HG02571 (cell line): ENCODE data around the gene ERP44.
"Not testable (repeated sequence)": the region's sequence is repeated elsewhere in the genome, so short reads cannot be mapped to it uniquely, and the experiment has no call there.

Experiments
- ATAC-seq: cut with Tn5 transposase; IDR thresholded peaks from one replicate; pipeline ENCODE4 v1.9.1; 2021; ENCODE audit warnings: mild to moderate bottlenecking, moderate library complexity; ENCODE audit not compliant: unreplicated experiment

The ERP44 gene

DNA sequence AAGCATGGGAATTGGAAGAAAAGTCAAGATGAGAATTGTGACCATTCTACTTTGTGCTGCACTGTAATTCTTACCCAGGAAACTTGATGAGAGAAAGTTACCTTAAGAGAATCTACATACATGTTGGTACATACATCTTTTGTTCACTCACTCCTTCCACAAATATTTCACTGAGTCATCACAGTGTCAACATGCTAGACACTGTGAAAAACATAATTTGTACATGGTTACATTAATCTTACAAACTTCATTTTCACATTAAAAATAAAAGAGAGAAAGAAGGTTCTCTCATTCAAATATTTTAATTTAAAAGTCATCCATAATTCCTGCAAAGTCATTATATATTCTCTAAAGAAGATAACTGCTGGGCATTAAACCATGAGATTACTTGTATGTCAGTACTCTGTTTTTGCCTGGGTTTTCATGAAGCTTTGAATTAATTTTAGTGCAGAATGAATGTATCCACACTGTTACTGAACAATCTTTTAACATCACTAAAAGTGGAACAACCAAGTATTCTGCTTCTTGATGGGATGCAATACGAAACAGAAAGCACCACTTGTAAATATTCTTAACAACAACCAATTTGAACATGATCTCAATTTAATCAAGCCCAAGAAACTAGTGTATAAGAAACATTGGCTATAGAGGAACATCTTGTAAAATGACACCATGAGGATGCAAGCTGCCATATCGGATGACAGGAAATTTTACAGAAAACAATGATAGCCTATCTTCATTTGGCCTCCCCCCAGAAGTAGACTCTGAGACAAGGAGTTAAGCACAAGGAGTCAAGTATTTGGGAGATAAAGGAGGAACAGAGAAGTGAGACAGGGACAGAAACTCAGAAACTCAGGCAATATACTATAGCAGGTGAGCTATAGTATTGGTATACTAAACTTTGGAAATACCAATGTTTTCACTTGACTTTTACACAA is 28.4 kb downstream of the ERP44 start:
- no peak for ATAC-seq

- not testable (repeated sequence) for ATAC-seq
Observed at GRCh38 chr9:100069068-100069467, 29.7 kb downstream of the ERP44 start.

- not testable (repeated sequence) for ATAC-seq
Observed at GRCh38 chr9:100067990-100068389, 30.8 kb downstream of the ERP44 start.

GRCh38 chr9:100066539-100066938 is 32.3 kb downstream of the ERP44 start:
- ATAC-seq: peak; percentile 82

GRCh38 chr9:100064872-100065581 is 33.8 kb downstream of the ERP44 start:
- ATAC-seq: no peak

DNA sequence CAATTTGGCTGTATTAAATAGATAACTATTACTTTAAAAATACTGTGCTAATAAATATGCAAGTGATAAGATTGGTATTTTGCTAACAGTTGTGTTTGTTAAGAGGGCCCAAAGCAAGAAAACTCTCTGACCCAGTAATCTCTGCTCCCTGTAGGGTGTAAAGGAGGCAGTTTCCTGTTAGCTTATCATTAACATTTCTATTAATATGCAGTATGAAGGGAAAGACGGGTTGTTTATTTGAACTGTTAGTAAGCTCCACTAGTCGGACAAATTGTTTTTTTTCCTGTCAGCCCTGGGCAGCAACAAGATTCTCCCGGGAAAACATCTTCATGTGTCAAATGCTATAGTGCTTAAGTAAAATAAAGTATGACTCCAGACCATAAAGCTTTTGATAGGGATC is 35.6 kb downstream of the ERP44 start:
- ATAC-seq: no peak

- ATAC-seq: not testable (repeated sequence)
Observed at GRCh38 chr9:100062683-100063082, 36.1 kb downstream of the ERP44 start.

- peak; percentile 73 for ATAC-seq
Observed at GRCh38 chr9:100058699-100059579, 39.9 kb downstream of the ERP44 start.

- ATAC-seq: no peak
Observed at GRCh38 chr9:100057624-100058023, 41.2 kb downstream of the ERP44 start.

DNA sequence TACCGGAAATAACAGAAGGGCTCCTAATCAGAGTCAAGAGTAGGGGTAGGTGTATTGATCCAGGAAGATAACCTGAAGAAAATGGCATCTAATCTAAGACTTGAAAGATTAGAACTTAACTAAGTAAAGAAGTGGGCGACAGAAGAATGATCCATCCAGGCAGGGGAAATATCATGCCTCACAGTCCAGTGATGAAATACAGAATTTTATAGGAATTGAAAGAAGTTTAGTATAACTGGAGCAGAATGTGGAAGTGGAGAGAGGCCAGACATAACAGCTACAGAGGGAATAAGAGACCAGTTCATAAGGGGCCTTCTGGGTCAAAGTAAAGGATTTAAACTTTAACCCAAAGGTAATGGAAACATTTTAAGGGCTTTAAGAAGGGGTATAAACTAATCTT is 42.2 kb downstream of the ERP44 start:
- ATAC-seq: no peak

DNA sequence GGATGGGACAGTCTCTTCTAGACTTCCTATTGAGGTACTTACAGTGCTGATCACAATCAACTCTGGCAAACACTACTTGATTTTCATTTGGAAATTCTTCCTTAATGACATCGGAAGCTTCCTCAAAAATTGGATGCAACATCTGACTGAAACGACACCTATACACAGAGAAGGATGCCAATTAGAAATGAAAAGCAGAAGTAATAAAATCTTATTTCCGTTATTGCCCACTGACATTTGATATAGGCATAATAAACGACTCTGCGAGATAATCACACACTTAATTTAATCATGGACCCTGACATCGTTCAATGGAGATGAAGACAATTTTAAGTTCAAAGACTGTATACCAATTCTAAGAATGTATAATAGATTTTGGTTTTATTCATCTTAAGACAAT is 46.4 kb downstream of the ERP44 start:
- no peak for ATAC-seq

- no peak for ATAC-seq
Observed at GRCh38 chr9:100049551-100049950, 49.2 kb downstream of the ERP44 start.

GRCh38 chr9:100038472-100038871 is 60.3 kb downstream of the ERP44 start:
- ATAC-seq: no peak

DNA sequence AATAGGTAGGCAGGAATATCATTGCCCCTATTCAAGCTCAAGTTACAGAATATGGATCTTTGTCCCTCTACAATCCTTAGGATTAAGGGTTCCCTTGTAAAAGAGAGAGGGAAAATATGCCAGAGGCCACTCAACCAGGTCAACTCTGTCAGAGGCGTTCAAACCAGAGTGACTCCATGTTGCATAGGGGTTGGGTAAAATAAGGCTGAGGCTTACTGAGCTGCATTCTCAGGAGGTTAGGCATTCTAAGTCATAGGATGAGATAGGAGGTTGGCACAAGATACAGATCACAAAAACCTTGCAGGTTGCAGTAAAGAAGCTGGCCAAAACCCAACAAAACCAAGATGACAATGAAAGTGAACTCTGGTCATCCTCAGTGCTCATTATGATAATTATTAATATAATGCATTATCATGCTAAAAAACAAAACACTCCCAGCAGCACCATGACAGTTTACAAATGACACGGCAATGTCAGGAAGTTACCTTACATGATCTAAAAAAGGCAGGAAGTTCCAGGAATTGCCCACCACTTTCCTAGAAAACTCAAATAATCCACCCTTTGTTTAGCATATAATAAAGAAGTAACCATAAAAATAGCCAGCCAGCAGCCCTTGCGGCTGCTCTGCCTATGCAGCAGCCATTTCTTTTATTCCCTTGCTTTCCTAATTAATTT is 64.8 kb downstream of the ERP44 start:
- ATAC-seq: no peak

GRCh38 chr9:100030548-100030947 is 68.3 kb downstream of the ERP44 start:
- ATAC-seq: no peak

DNA sequence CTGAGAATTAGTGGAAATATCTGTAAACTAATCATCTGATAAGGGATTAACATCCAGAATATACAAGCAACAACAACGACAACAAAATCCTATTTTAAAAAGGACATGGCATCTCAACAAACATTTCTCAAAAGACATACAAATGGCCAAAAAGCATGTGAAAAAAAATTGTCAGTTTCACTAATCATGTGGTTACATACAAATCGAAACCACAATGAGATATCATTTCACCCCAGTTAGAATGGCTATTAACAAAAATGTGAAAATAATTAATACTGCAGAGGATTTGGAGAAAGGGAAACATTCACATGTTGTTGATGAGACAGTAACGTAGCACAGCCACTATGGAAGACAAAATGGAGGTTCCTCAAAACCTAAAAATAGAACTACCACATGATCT is 69.5 kb downstream of the ERP44 start:
- no peak for ATAC-seq

GRCh38 chr9:100028201-100028784 is 70.5 kb downstream of the ERP44 start:
- ATAC-seq: peak; percentile 86

GRCh38 chr9:100027543-100027942 is 71.3 kb downstream of the ERP44 start:
- ATAC-seq: no peak

- ATAC-seq: no peak
Observed at GRCh38 chr9:100021931-100022330, 76.9 kb downstream of the ERP44 start.

GRCh38 chr9:100020121-100020795 is 78.5 kb downstream of the ERP44 start:
- ATAC-seq: no peak
